ENCODE results near the gene MTHFD2L.

DNA sequence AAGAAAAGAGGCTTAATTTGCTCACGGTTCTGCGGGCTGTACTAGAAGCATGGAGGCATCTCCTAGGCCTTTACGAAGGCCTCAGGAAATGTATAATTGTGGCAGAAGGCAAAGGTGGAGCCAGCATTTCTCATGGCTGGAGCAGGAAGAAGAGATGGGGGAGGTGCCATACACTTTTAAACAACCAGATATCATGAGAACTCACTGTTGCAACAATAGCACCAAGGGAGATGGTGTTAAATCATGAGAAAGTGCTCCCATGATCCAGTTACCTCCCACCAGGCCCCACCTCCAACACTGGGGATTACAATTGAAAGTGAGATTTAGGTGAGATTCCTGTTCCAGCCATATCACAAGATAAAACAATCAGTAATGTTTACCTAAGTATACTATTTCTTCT is 45.5 kb downstream of the MTHFD2L start:
- TF ChIP-seq, protein P1, sequence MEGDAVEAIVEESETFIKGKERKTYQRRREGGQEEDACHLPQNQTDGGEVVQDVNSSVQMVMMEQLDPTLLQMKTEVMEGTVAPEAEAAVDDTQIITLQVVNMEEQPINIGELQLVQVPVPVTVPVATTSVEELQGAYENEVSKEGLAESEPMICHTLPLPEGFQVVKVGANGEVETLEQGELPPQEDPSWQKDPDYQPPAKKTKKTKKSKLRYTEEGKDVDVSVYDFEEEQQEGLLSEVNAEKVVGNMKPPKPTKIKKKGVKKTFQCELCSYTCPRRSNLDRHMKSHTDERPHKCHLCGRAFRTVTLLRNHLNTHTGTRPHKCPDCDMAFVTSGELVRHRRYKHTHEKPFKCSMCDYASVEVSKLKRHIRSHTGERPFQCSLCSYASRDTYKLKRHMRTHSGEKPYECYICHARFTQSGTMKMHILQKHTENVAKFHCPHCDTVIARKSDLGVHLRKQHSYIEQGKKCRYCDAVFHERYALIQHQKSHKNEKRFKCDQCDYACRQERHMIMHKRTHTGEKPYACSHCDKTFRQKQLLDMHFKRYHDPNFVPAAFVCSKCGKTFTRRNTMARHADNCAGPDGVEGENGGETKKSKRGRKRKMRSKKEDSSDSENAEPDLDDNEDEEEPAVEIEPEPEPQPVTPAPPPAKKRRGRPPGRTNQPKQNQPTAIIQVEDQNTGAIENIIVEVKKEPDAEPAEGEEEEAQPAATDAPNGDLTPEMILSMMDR (IDR thresholded peaks at IDR 0.05) = no peak
- TF ChIP-seq EP300 (IDR thresholded peaks at IDR 0.05) (no peak), POLR2A (IDR thresholded peaks at IDR 0.05) (no peak)
